GM12878 (cell line): ENCODE data around the gene BUD23. TPM values are rescaled to one million over a fixed set of nuclear protein-coding genes. Genes with fewer than 3 reads are reported as not detected.

Experiments used
- ATAC-seq: fragments of 200-7000 bp; cut with Tn5 transposase; 3 replicates; pipeline ENCODE4 v1.9.1; 2020; ENCODE audit warnings: mild to moderate bottlenecking, moderate library complexity
- BruUV-seq: library from RNA; stranded (reverse); fragments of 400-500 nt; replicated peaks from 2 replicates; lab custom pipeline; 2021; lab: Mats Ljungman, UMichigan
- CTCF ChIA-PET: fragments of 300-600 bp; sonication (Branson Sonifier 250); formaldehyde crosslinking; extraction: SDS; loops from one replicate; lab custom pipeline; 2021; ENCODE audit warnings: inconsistent platforms; lab: Yijun Ruan, JAX
- POLR2A ChIA-PET: fragments of 350-600 bp; formaldehyde crosslinking; extraction: SDS; loops from one replicate; lab custom pipeline; 2021; ENCODE audit warnings: inconsistent platforms; lab: Charles Lee
- RAD21 ChIA-PET: fragments of 300-600 bp; sonication (Branson Sonifier 250); formaldehyde crosslinking; loops from one replicate; lab custom pipeline; 2023; ENCODE audit warnings: antibody characterized with exemption; ENCODE audit not compliant: unreplicated experiment; lab: Charles Lee
- SMC1A ChIA-PET: fragments of 300-600 bp; sonication (Branson Sonifier 250); formaldehyde crosslinking; loops from one replicate; lab custom pipeline; 2023; ENCODE audit not compliant: unreplicated experiment, uncharacterized antibody; lab: Charles Lee
- DNase-seq: peaks from one replicate; pipeline ENCODE4 v3.0.0-alpha.2; 2011; ENCODE audit warnings: low read depth, low spot score
- FAIRE-seq: peaks from 3 replicates; lab custom pipeline; 2011; peaks lifted over from hg19 to GRCh38; lab: Jason Lieb, UNC
- H2AFZ ChIP-seq: 2 replicates; pipeline ENCODE4 v1.6.0; 2011; ENCODE audit warnings: low read depth, low read length, control low read depth; ENCODE audit not compliant: control insufficient read depth
- H3K27ac ChIP-seq: 2 replicates; pipeline ENCODE4 v1.5.1; 2011; ENCODE audit warnings: control low read depth; ENCODE audit not compliant: control insufficient read depth, insufficient read depth
- H3K27me3 ChIP-seq, 2 experiments: replicated peaks in 1 of 2; 2 replicates each; pipeline versions ENCODE4 v1.6.0 to v1.6.1; 2011; ENCODE audit warnings: low read length in 1 of 2; ENCODE audit not compliant: control insufficient read depth in 2 of 2, insufficient read depth in 2 of 2
- H3K36me3 ChIP-seq, 2 experiments: 2 replicates each; pipeline ENCODE4 v1.5.1; 2011; ENCODE audit warnings: low read length in 1 of 2; ENCODE audit not compliant: control insufficient read depth in 2 of 2, insufficient read depth in 2 of 2
- H3K4me1 ChIP-seq: 2 replicates; pipeline ENCODE4 v1.6.1; 2011; ENCODE audit warnings: mild to moderate bottlenecking, low read length, moderate library complexity, mixed read lengths; ENCODE audit not compliant: control insufficient read depth, insufficient read depth
- H3K4me2 ChIP-seq: 2 replicates; pipeline ENCODE4 v1.6.0; 2011; ENCODE audit warnings: control low read depth; ENCODE audit not compliant: control insufficient read depth, insufficient read depth
- H3K4me3 ChIP-seq: fragments of 200-600 bp; sonication (generic); 2 replicates; pipeline ENCODE4 v1.5.1; 2016
- H3K79me2 ChIP-seq: 2 replicates; pipeline ENCODE4 v1.6.0; 2011; ENCODE audit warnings: low read length; ENCODE audit not compliant: control insufficient read depth, insufficient read depth
- H3K9ac ChIP-seq: 2 replicates; pipeline ENCODE4 v1.8.0; 2011; ENCODE audit warnings: low read length, control low read depth, mixed read lengths; ENCODE audit not compliant: control insufficient read depth, insufficient read depth
- H3K9me3 ChIP-seq: replicated peaks from 3 replicates; pipeline ENCODE4 v1.5.1; 2011; ENCODE audit warnings: mild to moderate bottlenecking, low read length; ENCODE audit not compliant: control insufficient read depth, insufficient read depth
- H4K20me1 ChIP-seq: 2 replicates; pipeline ENCODE4 v1.6.0; 2011; ENCODE audit not compliant: control insufficient read depth, insufficient read depth
- CHD2 ChIP-seq: IDR thresholded peaks from 2 replicates; pipeline ENCODE4 v1.6.1; 2011; ENCODE audit warnings: low read depth, low read length, improper control_type of control experiment, borderline replicate concordance
- FOXM1 ChIP-seq: IDR thresholded peaks from 2 replicates; pipeline ENCODE4 v1.6.1; 2012; ENCODE audit warnings: low read depth, mild to moderate bottlenecking, inconsistent platforms, low read length, moderate library complexity
- KAT2A ChIP-seq: conservative IDR thresholded peaks from 2 replicates; pipeline ENCODE4 v1.6.1; 2011; ENCODE audit warnings: low read depth, low read length; ENCODE audit not compliant: control insufficient read depth
- MTA3 ChIP-seq: IDR thresholded peaks from 2 replicates; pipeline ENCODE4 v1.6.1; 2012; ENCODE audit warnings: low read length, inconsistent platforms, borderline replicate concordance
- NBN ChIP-seq: fragments of 450-650 bp; IDR thresholded peaks from 2 replicates; pipeline ENCODE4 v1.6.1; 2016
- NFXL1 ChIP-seq: fragments of 450-650 bp; IDR thresholded peaks from 2 replicates; pipeline ENCODE4 v1.6.1; 2017; ENCODE audit warnings: antibody characterized with exemption, mild to moderate bottlenecking, borderline replicate concordance
- NFYA ChIP-seq: IDR thresholded peaks from 2 replicates; pipeline ENCODE4 v1.6.1; 2011; ENCODE audit warnings: low read depth, mild to moderate bottlenecking, low read length, improper control_type of control experiment, borderline replicate concordance
- PML ChIP-seq: IDR thresholded peaks from 2 replicates; pipeline ENCODE4 v1.6.1; 2012; ENCODE audit warnings: low read length, inconsistent platforms
- RFX5 ChIP-seq: IDR thresholded peaks from 2 replicates; pipeline ENCODE4 v1.6.1; 2011; ENCODE audit warnings: low read depth, low read length, improper control_type of control experiment
- SIX5 ChIP-seq: IDR thresholded peaks from 2 replicates; pipeline ENCODE4 v1.6.1; 2011; ENCODE audit warnings: mild to moderate bottlenecking, low read depth, low read length, moderate library complexity; ENCODE audit not compliant: severe bottlenecking
- SMAD1 ChIP-seq: fragments of 450-650 bp; IDR thresholded peaks from 2 replicates; pipeline ENCODE4 v1.6.1; 2018; ENCODE audit warnings: mild to moderate bottlenecking, low read depth; ENCODE audit not compliant: partially characterized antibody
- SREBF2 ChIP-seq: IDR thresholded peaks from 2 replicates; pipeline ENCODE4 v1.6.1; 2012; ENCODE audit warnings: mild to moderate bottlenecking, low read length
- YY1 ChIP-seq: IDR thresholded peaks from 2 replicates; pipeline ENCODE4 v1.6.1; 2011; ENCODE audit warnings: low read depth, mild to moderate bottlenecking, low read length
- ZZZ3 ChIP-seq: IDR thresholded peaks from 2 replicates; pipeline ENCODE4 v1.6.1; 2011; ENCODE audit warnings: low read depth; ENCODE audit not compliant: control insufficient read depth, insufficient read length
- WGBS: methylation state at CpG from one replicate; pipeline ENCODE4 v1.1.6; 2016; ENCODE audit warnings: low lambda C conversion rate; ENCODE audit not compliant: insufficient replicate concordance, insufficient coverage; ENCODE audit errors: missing lambda C conversion rate; 5-methylcytosine and 5-hydroxymethylcytosine counted together
- in situ Hi-C: fragments of 300-500 bp; cut with MboI; formaldehyde crosslinking; loops from 9 replicates; pipeline ENCODE4 v1.14.3; 2018; ENCODE audit warnings: mixed read lengths
- intact Hi-C: fragments of 100-400 bp; cut with micrococcal nuclease; formaldehyde crosslinking; loops from one replicate; pipeline ENCODE4 v1.14.2; 2022; ENCODE audit not compliant: unreplicated experiment
- polyA plus RNA-seq, 11 experiments: library from polyadenylated mRNA; depleted of rRNA in 4 of 11; unstranded in 6 of 11; stranded (reverse) in 5 of 11; fragments of >200 nt; fragmentation: Nextera tagmentation in 4 of 11; fragmentation: Illumina TruSeq in 1 of 11; extraction: Ambion mirVana in 4 of 11; extraction: Trizol in 1 of 11; gene quantifications; 1 replicate in 1 of 11; 2 replicates in 10 of 11; pipeline versions ENCODE4 v1.2.1 to v1.2.3, GENCODE V29; 2011 to 2016; ENCODE audit warnings: inconsistent platforms in 2 of 11, missing spikeins in 2 of 11, low read depth in 1 of 11
- total RNA-seq, 4 experiments: library from RNA; depleted of rRNA in 3 of 4; stranded (reverse); fragments of >200 nt in 3 of 4; fragmentation: Illumina TruSeq in 1 of 4; extraction: Trizol in 1 of 4; gene quantifications; 2 replicates each; pipeline versions ENCODE4 v1.2.1 to v1.2.3, GENCODE V29; 2013 to 2021
- TF ChIP-seq, protein P1 (sequence below): fragments of 450-650 bp; IDR thresholded peaks from 2 replicates; pipeline ENCODE4 v1.6.1; 2016; ENCODE audit warnings: mild to moderate bottlenecking
- TF ChIP-seq, protein P2 (sequence below): fragments of 150-350 bp; IDR thresholded peaks from 2 replicates; pipeline ENCODE4 v1.6.1; 2016; ENCODE audit warnings: low read depth, low read length
- TF ChIP-seq, protein P3 (sequence below): IDR thresholded peaks from 2 replicates; pipeline ENCODE4 v1.6.1; 2012; ENCODE audit warnings: low read length, inconsistent platforms

The BUD23 gene
- total and polyA plus RNA-seq, 10 of the 15 experiments (the other 5 are each of a cell fraction or from before 2014, with no cell fraction given): 36.4 to 138 (median 99.5) TPM

DNA sequence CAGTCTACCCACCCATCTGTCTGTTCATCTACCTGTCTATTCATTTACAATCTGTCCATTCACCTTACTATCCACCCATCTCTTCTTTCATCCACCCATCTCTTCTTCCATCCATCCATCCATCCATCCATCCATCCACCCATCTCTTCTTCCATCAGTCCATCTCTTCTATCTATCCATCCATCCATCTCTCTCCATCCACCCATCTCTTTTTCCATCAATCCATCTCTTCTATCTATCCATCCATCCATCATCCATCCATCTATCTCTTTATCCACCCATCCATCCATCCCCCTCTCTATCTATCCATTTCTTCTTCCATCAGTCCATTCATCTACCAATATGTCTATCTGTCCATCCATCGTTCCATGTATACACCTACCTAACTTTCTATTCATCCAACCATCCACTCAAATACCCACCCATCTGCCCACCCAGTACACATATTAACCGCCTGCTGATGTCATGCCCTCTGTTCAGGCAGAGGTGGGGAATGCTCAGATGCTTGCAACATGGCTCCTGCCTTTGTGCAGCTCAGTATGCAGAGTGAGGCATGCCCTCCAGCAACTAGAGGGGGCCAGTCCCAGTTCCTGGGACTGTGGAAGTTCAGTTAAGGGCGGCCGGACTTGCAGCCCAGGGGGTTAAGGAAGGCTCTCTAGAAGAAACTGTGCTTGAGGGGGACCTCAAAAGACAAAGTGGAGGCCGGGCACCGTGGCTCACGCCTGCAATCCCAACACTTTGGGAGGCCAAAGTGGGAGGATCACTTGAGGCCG lies 47.8 kb upstream of the BUD23 start:
- CTCF ChIA-PET: no interaction called here
- ATAC-seq (no peak), FAIRE-seq (no peak), DNase-seq (no peak)
- peaks cover 0 to 1% of the 10 kb centered on the region in 2 experiments; a peak in 1 of 4 replicates for H3K27me3 ChIP-seq
- no peak overlapping the region for H3K4me2 ChIP-seq
- in situ Hi-C loops (no loop called here), intact Hi-C loops (no loop called here)
- 32% methylated on average over 8 of the region's 8 CpGs for WGBS
- RAD21 ChIA-PET: interaction anchor here (0.6 kb wide), 1 partner anchor 134 kb away, joined by 3 read pairs; no protein-coding TSS in a partner anchor
- SMC1A ChIA-PET: no interaction called here
- no peak overlapping the region for H2AFZ ChIP-seq
- TF ChIP-seq, protein P1, sequence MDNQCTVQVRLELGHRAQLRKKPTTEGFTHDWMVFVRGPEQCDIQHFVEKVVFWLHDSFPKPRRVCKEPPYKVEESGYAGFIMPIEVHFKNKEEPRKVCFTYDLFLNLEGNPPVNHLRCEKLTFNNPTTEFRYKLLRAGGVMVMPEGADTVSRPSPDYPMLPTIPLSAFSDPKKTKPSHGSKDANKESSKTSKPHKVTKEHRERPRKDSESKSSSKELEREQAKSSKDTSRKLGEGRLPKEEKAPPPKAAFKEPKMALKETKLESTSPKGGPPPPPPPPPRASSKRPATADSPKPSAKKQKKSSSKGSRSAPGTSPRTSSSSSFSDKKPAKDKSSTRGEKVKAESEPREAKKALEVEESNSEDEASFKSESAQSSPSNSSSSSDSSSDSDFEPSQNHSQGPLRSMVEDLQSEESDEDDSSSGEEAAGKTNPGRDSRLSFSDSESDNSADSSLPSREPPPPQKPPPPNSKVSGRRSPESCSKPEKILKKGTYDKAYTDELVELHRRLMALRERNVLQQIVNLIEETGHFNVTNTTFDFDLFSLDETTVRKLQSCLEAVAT: no peak
- TF ChIP-seq NBN: no peak
- TF ChIP-seq SIX5: no peak
- TF ChIP-seq ZZZ3: no peak
- no peak for TF ChIP-seq PML
- TF ChIP-seq, protein P2, sequence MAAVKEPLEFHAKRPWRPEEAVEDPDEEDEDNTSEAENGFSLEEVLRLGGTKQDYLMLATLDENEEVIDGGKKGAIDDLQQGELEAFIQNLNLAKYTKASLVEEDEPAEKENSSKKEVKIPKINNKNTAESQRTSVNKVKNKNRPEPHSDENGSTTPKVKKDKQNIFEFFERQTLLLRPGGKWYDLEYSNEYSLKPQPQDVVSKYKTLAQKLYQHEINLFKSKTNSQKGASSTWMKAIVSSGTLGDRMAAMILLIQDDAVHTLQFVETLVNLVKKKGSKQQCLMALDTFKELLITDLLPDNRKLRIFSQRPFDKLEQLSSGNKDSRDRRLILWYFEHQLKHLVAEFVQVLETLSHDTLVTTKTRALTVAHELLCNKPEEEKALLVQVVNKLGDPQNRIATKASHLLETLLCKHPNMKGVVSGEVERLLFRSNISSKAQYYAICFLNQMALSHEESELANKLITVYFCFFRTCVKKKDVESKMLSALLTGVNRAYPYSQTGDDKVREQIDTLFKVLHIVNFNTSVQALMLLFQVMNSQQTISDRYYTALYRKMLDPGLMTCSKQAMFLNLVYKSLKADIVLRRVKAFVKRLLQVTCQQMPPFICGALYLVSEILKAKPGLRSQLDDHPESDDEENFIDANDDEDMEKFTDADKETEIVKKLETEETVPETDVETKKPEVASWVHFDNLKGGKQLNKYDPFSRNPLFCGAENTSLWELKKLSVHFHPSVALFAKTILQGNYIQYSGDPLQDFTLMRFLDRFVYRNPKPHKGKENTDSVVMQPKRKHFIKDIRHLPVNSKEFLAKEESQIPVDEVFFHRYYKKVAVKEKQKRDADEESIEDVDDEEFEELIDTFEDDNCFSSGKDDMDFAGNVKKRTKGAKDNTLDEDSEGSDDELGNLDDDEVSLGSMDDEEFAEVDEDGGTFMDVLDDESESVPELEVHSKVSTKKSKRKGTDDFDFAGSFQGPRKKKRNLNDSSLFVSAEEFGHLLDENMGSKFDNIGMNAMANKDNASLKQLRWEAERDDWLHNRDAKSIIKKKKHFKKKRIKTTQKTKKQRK: no peak
- TF ChIP-seq NFXL1: no peak
- TF ChIP-seq SMAD1: no peak
- TF ChIP-seq, protein P3, sequence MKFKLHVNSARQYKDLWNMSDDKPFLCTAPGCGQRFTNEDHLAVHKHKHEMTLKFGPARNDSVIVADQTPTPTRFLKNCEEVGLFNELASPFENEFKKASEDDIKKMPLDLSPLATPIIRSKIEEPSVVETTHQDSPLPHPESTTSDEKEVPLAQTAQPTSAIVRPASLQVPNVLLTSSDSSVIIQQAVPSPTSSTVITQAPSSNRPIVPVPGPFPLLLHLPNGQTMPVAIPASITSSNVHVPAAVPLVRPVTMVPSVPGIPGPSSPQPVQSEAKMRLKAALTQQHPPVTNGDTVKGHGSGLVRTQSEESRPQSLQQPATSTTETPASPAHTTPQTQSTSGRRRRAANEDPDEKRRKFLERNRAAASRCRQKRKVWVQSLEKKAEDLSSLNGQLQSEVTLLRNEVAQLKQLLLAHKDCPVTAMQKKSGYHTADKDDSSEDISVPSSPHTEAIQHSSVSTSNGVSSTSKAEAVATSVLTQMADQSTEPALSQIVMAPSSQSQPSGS: no peak
- no peak for TF ChIP-seq MTA3
- no peak for TF ChIP-seq FOXM1
- TF ChIP-seq NFYA: no peak
- TF ChIP-seq RFX5: no peak
- no peak for TF ChIP-seq SREBF2
- no peak for TF ChIP-seq KAT2A
- no peak for TF ChIP-seq CHD2
- no peak for TF ChIP-seq YY1
- no peak overlapping the region for H3K27ac ChIP-seq
- no TSS peak for BruUV-seq
- POLR2A ChIA-PET: no interaction called here
- H3K79me2 ChIP-seq: no peaks in the 10 kb centered on the region
- H3K36me3 ChIP-seq: no peaks in the 10 kb centered on the region
- no peaks in the 10 kb centered on the region for H3K4me1 ChIP-seq
- H3K9me3 ChIP-seq: no peaks in the 10 kb centered on the region; the same call in 2 of the 3 replicates
- no peak overlapping the region for H3K9ac ChIP-seq
- no peak overlapping the region for H3K4me3 ChIP-seq
- H4K20me1 ChIP-seq: no peaks in the 10 kb centered on the region
